OCI-M1 (cell line): Measurements from ENCODE around the gene QARS1.
A peak's percentile ranks its signal among the peaks of the same experiment; 100 is the strongest.

ENCODE experiments used
- DNase-seq: peaks from one replicate; lab custom pipeline; 2025; lab: John Stamatoyannopoulos, UW

Gene QARS1

DNA sequence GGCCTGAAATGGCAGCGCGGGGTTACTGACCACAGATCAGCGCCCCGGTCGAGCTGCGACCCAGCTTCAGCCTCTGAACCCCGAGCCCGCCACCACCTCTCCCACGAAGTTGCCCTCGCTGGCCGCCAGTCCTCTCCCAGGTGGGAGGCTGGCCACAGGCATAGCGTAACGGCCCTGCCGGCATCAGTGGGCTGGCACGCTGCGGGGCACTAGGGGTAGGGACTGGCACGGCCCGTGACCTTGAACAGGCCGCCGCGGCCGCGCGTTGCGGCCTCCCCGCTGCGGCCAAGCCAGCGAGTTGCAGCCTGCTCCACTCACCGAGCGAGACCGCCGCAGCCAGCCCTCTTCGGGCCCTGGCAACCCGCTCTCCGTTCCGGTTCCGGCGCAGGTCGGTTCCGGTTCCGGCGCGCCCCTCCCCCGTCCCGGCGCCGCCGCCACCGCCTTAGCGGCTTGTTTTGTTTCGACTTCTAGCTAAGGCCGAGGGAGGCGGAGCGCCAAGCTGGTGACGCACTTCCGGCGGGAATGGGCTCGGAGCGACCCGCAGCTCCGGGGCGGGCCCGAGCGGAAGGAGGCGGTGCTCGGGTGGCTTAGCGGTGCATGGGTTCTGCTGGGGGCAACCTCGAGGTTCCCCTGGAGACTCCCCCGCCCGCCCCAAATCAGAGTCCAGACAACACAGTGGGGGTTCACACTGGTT, 16.0 kb upstream of the QARS1 start, which contains the start of gene USP19:
USP19 (minus strand) TSS at position 386 of the 694 bp plus-strand sequence. CDS start 1,678 bp downstream, outside the sequence.
- peak; percentile 83 for DNase-seq

DNA sequence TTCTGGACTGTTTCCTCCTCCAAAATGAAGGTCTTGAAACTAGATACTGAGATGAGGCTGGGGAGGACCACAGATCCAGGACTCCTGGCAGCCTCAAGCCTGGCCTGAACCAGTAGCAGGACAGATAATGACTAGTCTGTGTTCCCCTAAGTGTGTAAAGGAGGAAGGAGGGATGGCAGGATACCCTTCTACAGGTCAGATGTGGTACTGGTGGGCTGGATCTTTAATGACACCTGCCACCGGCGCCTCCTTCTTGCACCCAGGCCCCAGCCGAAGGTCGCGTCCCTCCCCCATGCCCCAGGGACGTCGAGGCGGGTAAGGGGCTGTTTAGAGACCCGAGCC, 15.5 kb upstream of the QARS1 start:
- DNase-seq = no peak

DNA sequence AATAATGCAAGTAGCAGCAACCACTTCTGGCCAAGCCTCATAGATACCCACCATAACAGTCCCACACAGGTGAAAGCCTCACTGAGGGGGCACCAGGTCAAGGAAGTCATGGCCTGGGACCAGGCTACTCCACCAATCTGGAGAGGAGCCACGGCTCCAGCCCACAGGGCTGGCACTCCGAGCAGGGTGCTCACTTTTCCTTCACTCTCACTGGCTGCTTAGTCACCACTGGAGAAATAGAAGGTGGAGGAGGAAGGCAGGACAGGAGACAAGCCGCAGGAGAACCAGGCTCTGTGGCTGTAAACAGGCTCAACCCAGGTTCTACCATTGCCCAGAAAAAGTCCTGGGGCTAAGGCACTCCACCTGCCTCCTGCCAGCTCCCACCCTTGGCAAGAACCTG, 14.9 kb upstream of the QARS1 start:
- no peak for DNase-seq

DNA sequence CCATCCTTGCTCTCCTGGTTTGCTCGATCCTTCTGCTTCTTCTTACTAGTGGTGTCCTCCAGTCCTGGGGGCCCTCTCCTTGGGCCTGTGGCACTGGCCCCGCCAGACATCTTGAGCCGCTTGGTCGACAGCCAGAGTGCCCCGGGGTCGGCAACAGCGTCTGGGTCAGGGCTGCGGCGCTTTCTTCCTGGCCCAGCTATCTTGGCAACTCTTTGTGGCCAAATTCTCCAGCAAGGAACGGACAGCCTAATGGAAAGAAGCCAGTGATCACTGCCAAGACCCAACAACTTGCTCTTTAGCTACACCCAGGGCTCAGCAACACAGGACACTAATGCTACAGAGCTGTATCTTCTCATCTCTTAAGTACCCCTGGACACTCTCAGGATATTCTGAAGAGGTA, 14.5 kb upstream of the QARS1 start:
- no peak for DNase-seq

DNA sequence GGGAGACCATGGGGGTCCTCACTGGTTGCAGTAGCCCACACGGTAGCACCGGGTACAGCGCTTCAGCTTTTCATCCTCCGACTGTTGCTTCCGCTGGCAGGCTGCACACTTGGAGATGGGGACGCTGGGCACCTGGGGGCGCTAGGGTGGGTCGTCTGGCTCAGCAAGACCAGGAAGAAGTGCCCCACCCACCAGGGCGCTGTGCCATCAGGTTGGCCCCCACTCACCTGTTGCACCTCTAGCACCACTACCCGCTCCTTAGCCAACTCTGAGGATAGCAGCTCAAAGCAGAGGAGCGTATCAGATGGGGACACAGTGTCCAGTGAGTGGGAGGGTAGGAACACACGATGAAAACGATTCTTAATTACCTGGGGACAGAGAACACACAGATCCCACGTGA, 7.7 kb upstream of the QARS1 start:
- DNase-seq = no peak

DNA sequence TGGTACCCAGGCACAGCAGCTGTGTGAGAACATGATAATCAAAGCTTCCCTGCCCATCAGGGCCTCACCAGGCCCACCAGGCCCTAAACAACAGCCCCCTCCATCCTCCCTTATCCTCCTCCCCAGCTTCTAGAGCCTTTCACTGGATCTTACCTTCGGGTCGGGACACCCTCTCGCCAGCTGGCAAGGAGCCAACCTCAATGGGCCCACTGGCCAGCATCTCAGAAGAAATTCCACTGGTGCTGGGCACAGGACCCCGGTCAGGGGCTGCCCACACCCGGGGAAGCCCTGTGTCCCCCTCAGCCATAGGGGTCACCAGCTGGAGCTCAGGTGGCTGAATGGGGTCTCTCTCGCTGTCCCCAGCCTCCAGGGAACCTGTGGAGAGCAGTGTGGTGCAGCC, 6.8 kb upstream of the QARS1 start:
- DNase-seq = no peak

DNA sequence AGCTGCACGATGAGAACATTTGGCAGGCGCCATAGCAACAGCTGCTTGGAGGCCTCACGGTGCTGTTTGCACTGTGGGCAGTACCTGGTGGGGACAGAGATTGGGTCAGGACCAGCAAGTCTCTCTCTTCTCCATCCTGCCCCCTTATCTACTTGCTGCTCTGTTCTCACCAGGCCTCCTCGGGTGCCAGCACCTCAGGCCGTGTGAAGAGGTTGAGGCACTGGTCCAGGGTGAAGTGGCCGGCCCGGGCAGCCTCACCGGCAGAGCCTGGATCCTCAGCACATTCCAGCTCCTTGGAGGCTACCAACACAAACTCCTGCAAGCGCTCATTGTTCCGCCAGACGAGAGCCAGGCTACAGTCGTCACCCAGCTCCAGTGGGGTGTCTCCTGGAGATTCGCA, 6.2 kb upstream of the QARS1 start:
- no peak for DNase-seq

DNA sequence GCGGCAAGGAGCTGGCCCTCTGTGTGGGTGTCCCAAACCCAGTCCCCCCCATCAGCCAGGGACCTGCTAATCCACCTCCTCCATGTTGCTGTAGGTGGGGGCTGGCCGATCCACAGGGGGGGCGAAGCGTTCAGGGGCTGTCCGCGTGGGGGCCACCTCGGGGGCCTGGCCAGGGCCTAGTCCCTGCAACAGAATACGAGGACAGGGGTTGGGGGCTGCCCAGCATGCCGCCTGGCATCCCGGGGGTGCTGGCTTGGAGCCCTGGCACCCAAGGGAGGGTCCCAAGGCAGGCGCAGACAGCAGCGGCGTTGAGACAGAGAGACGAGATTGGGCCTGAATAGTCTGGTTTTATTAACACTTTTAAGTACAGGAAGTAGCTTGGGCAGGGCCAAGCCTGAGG, 3.8 kb upstream of the QARS1 start:
- no peak for DNase-seq

DNA sequence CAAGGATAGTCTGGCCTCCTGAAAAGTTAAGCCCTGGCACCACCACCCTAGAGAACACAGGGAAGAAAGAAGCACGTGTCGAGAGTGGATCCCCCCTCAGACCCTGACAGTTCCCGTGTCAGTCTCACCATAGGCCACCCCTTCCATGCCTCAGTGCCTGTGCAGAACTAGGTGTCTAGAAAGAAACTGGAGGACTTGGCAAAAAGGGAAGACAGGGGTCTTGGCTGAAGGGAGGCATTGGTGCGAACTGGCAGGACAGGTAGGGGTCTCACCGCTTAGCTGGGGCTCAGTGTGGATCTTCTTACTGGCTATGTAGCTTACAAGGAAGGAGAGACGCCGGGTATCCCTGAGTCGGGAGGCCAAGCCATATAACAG, 518 bp downstream of the QARS1 start:
- no peak for DNase-seq

DNA sequence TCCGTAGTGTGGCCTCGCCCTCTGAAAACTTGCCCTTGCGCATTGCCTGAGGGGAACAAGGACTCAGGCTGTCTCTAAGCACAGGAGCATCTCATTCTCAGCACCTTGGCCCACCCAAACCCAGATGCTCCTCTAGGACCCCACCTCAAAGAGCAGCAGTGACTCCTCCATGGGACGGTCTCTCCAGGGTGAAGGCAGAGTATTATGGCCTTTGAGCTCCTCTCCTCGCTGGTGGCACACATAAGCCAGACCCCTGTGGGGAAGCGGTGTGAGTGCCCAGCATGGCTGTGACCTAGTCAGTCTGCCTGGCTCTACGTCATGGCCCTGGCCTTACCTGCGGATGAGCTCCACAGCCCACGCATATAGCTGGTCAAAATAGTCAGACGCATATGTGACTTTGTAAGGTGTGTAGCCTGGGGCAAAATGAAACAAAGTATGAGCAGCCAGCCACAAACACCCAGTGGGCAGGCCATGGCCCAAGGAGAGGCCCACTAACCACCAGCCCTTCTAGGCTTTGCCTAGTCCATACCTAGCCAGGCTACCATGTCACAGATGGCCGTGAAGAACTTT, 4.4 kb downstream of the QARS1 start:
- no peak for DNase-seq

DNA sequence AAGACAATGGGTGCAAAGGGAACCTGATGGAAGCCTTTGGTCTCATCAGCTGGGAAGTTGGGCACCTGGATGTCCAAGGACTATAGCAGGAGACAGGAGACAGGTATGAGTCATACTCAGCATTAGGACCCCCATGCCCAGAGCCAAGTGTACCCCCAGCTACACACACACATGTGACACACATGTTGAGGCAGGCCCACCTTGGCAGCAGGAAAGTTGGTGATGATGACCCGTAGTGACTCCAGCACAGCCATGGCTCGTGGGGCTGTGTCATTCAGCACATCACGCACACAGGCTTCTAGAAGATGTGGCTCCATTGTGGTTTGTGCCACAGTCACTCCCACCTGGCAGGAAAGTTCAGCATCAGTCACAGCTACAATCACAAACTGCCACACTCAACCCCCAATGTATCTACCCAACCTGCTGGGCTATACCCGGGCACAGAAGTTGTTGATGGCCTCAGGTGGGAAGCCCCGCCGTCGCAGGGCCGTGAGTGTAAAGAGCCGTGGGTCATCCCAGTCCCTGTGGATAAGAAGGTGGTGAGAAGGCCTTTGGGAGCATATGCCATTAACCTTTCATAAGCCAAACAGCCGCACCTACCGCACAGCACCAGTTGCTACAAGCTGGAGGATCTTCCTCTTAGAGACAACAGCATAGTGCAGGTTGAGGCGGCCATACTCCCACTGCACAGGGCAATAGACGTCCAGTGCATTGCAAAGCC, 5.5 kb downstream of the QARS1 start:
- no peak for DNase-seq

DNA sequence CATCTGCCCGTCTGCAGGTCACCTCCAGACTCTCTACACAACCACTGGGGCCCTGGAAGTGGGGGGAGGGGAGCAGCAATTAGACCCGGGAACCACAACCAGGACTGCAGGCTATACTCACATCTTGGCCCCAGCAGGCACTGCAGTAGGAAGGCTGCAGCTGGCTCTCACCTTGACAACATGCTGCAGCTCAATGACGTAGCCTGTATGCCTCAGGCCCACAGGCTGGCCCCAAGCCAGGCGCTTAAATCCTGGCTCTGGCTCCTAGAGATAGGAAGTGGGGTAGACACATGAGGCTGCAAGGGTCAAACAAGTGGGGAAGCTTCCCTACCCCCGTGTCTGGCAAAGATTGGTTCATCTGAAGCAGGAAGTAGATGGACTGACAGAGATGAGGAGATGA, 6.1 kb downstream of the QARS1 start:
- peak; percentile 21 for DNase-seq

DNA sequence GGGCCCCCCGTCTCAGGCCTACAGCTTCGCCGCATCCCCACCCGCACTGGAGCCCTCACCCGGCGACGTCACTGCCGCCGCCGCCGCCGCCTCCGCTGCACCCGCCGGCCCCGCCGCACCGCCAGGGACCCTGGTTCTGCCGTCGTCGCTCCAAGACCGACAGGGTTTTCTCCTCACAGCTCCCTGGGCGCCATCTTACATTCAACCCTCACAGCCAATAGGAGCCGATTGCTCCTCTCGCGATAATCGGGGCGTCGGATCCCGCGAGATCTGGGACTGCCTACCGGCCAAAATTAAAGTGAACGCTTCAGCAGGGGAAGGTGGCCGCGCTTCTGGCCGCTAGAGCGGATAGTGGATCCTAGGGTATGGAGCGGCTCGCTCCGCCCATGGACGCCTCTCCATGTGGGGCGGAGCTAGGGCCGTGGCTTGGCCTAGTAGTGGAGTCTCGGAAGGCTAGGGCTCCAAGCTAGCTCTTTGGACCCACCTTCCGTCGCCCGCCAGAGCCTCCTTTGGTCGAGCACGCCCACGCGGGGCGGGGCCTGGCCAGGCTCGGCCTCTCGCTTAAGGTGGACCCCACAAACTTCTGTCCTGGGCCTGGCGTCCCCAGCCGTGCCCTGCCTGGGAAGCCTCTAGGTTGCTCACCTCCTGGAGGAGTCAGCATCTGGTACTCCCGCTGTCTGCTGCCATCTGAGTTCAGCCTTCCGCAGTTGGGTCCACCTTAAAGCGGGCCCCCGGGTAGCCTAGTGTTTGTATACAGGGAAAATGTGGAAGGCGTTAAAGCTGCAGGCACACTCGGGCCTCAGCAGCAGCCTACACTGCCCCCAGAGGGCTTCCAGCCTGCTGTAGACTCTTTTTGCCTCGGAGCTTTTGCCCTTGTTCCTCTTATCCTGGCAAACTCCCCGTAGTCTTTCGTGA, 10.4 kb downstream of the QARS1 start, which contains the start of gene QRICH1:
QRICH1 (minus strand) TSS at position 219 of the 915 bp plus-strand sequence. CDS start 17,054 bp downstream, outside the sequence.
- DNase-seq = peak; percentile 97

DNA sequence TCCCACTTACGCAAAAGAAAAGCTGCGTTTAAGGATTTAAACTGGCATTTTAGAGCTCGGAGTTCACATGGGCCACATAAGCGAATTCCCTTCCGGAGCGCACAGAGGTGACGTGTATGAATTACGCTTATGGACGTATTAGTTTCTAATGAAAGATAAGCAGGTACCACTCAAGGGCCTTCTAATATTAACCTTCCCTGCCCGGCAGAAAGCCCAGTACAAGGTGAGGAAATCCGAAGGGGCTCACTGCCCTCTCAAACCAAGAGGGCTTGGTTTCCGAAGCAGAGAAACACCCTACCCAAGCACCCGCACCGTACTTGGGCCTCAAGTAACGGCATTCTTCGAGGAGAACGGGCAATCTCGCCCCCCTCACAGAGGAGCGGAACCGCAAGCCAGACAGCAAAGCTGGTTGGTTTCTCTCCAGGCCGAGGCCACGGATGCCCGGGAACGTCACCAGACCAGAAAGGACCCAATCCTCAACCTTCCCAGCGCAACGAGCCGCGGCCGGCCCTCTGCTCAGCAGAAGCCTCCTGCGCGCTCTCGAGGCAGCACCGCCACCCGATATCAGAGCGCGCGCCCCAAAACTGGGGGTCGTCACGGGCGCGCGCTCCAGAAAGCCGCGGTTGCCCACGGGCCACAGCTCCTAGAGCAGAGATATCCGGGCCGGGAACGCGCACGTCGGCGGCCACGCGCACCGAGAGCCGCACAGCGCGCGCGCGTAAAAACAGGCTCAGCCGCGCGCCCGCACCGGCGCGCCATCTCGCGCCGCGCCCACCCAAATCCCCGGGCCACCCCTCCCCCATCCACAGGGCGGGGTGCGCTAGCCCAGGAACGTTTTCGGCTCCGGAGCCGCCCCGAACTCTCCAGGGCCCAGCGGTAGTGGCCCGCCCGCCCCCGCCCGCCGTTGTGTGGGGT, 11.4 kb downstream of the QARS1 start:
- peak; percentile 76 for DNase-seq

DNA sequence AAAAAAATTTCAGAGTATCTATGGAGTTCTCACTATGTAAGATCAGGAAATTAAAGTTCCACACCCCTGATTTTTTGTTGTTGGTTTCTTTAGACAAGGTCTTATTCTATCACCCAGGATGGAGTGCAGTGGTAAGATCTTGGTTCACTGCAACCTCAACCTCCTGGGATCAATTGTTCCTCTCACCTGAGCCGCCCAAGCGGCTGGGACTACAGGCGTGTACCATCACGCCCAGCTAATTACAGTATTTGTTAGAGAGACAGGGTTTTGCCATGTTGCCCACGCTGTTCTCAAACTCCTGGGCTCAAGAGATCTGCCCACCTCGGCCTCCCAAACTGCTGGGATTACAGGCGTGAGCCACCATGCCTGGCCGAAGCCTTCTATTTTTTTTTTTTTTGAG, 23.1 kb downstream of the QARS1 start:
- DNase-seq = no peak

DNA sequence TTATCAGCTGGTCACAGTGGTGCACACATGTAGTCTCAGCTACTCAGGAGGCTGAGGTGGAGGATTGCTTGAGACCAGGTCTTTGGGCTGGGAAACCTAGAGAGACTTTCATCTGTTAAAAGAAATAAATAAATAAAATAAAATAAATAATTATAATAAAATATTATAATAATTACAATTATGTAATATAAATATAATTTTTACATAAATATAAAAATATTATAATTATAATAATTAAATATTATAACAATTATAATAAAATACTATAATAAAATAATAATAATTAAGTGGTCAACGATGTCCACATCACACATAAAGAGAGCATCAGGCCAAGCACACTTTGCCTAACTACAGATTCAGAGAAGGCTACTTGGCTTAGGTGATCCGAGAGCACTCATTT, 25.3 kb downstream of the QARS1 start:
- no peak for DNase-seq

DNA sequence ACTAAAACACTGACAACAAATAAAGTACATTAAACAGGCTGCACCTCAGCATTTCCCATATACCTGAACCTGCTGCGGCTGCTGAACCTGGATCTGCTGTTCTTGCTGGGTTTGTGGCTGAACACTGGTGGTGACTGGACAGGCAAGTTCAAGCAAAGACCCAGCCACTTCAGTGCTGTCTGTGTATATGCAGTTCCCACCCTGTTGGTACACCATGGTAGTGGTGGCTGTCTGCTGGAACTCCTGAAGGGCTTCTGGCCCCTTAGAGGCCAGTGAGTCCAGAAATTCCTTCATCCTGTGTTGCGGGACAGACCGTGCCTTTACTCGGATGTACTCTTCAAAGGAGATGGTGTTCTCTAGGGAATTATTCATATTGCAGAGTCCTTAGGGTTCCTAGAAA, 27.9 kb downstream of the QARS1 start:
- DNase-seq = no peak

DNA sequence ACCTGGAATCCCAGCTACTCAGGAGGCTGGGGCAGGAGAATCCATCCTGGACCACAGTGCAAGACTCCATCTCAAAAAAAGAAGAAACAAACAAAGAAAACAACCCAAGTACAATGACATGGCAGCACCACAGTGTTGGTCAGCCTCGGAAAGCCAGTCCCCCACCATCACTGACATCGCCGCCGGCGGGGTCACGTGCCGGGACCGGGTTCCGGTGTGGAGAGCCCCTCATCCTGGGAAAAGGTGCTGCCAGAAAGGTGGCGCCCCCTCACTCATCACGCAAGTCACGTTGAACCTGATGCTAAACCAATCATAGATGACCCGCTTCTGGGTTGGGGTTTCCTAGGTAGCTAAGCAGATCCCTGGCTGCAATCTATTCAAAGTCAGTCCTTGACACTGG, 28.4 kb downstream of the QARS1 start:
- no peak for DNase-seq

DNA sequence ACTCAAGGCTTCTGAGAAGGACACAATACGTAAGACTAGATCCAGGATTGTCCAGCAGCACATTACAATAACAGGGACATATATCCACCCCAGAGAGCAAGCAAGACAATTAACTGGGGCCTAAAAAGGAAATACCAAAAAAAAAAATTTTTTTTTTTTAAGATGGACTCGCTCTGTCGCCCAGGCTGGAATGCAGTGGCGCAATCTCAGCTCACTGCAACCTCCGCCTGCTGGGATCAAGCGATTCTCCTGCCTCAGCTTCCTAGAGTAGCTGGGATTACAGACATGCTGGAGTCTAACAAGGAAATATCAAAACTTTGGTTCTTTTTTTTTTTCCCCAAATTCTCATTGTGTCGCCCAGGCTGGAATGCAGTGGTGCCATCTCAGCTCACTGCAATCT, 46.5 kb downstream of the QARS1 start:
- DNase-seq = no peak

DNA sequence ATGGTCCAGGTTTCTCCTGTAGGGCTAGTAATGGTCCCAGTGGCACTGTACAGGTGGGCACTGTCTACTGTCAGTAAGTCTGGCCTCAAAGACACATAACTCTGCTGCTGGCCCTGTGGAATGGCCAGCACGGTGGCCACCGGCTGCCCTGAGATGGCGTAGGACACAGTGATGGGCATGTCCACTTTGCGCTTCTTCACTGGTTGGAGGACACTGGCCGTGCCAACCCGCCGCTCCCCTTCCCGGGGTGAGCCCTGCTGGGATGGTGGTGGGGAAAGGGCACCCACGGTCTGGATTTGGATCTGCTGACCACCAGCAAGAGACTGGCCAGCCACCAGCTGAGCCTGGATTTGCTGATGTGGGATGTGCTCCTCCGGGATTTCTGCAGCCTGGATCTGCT, 47.3 kb downstream of the QARS1 start:
- DNase-seq = no peak

DNA sequence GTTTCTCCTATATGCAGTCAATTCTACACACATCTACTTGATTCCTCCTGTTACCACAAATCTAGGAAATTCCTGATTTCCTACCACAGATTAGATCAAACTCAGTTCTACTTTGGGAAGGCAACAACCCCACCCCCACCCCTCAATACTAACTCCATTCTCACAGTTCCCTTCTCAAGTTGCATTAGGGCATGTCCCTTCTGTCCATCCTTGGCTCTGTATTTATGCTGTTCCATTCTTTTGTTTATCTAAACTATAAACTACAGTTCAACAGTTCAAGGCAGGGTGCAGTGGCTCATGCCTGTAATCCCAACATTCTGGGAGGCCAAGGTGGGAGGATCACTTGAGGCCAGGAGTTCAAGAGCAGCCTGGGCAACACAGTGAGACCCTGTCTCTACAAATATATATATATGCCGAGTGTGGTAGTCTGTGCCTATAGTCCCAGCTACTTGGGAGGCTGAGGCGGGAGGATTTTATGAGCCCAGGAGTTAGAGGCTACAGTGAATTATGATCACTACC, 50.2 kb downstream of the QARS1 start:
- no peak for DNase-seq
